GM19238 (cell line): ENCODE measurements around the gene PHF19.
A peak's percentile ranks its signal among the peaks of the same experiment; 100 is the strongest.

Source experiments
- DNase-seq: peaks from one replicate; pipeline ENCODE4 v3.0.0; 2011; ENCODE audit warnings: low spot score; ENCODE audit not compliant: insufficient read length

PHF19 gene

GRCh38 chr9:120874226-120875194, 2.5 kb downstream of the PHF19 start:
- no peak for DNase-seq

DNA sequence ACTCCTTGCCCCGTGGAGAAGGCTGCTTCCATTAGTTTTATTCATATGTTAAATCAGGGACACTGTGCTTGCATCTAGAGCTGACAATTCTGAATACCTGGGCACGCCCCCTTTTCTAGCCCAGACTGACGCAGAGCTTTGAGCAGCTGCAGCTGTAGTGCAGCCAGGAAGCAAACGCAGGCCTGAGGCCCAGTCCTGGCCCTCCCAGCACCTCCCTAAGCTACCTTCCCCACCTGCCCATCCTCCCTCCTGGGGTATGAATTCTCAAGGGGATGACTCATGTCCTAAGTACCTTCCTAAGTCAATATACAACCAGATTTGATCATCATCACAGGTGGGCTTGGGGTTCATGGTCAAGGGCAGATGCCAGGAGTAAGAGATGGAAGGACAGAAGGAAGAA, 3.5 kb downstream of the PHF19 start:
- no peak for DNase-seq

- no peak for DNase-seq
These were observed 4.0 kb downstream of the PHF19 start for GRCh38 chr9:120872791-120873502.

- no peak for DNase-seq
These were observed 6.8 kb downstream of the PHF19 start for GRCh38 chr9:120870206-120870605.

DNA sequence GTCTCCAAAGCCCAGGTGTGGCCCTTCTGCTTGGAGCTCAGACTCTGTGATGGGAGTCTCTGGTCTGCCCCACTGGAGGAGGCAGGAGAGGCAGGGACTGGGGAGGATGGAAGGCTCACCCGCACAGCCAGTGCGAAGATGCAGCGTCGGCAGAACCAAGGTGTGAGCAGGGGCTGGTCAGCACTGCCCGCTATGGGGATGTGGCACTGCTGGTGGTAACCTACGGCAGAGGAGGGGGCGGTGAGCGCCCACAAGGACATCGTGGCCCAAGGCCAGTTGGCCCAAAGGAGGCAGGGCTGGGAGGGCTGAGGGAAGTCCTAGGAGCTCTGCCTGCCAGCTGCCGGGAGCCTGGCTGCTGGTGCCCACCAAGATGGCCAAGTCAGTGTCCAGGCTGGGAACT, 7.3 kb downstream of the PHF19 start:
- DNase-seq: no peak

GRCh38 chr9:120869360-120869687, 7.7 kb downstream of the PHF19 start:
- DNase-seq: no peak

- peak; percentile 92 for DNase-seq
These were observed 8.2 kb downstream of the PHF19 start for GRCh38 chr9:120868676-120869359.

DNA sequence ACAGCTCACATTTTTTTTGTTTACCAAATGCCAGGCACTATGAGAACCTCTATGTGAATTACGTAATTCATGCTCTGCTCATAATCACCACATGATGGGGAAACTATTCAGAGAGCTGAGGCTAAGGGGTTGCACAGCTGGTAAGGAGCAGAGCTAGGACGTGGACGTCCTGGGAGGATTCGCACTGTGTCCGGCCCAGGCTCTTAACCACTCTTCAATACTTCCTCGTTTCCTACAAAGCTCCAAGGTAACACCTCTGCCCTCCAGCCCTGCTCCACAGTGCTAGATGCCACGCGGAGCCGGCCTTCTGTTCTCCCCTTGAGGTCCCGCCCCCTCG, 8.7 kb downstream of the PHF19 start:
- DNase-seq: no peak

- DNase-seq: no peak
These were observed 9.2 kb downstream of the PHF19 start for GRCh38 chr9:120867676-120868338.

- no peak for DNase-seq
These were observed 10.3 kb downstream of the PHF19 start for GRCh38 chr9:120866651-120867050.

- no peak for DNase-seq
These were observed 11.2 kb downstream of the PHF19 start for GRCh38 chr9:120865809-120866208.

- no peak for DNase-seq
These were observed 11.8 kb downstream of the PHF19 start for GRCh38 chr9:120865176-120865575.

GRCh38 chr9:120864719-120865118, 12.3 kb downstream of the PHF19 start:
- DNase-seq: no peak

DNA sequence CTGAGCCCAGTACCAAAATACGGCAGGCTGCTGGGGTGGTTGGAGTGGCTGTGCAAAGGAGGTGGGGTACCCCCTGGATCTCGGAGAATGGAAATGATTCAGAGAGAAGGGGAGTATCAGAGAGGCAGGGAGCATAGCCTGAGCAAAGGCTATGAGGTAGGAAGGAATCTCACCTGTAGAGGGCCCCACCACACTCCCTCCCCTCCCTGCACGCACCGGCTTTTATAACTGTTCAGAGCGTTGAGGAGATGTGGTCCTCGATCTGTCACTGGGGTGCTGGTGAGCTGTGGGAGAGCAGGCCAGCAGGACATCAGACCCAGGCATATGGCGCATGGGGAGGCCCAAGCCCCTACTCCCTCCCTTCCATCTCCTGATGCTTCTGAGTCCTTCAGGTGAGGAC, 13.2 kb downstream of the PHF19 start:
- DNase-seq: no peak

GRCh38 chr9:120862452-120862851, 14.5 kb downstream of the PHF19 start:
- no peak for DNase-seq

DNA sequence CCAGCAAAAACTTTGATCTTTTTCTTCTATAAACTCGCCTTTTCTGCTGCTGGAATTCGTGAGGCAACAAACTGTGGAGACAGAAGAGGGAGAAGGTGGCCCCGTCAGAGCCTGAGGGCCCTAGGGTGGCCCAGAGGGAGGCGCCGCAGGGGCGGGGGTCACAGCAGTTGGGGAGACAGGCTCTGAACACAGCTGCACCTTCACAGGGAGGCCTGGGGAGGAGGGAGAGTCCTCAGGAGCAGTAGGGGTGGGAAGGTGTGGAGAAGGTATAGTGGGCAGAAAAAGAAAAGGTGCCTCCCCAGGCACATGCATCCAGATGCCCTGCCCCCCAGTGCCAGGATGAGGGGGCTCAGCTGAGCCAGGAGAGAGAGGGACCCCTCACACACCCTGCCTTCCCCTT, 15.1 kb downstream of the PHF19 start:
- DNase-seq: no peak

GRCh38 chr9:120860083-120860482, 16.9 kb downstream of the PHF19 start:
- no peak for DNase-seq

GRCh38 chr9:120859361-120859760, 17.6 kb downstream of the PHF19 start:
- no peak for DNase-seq

DNA sequence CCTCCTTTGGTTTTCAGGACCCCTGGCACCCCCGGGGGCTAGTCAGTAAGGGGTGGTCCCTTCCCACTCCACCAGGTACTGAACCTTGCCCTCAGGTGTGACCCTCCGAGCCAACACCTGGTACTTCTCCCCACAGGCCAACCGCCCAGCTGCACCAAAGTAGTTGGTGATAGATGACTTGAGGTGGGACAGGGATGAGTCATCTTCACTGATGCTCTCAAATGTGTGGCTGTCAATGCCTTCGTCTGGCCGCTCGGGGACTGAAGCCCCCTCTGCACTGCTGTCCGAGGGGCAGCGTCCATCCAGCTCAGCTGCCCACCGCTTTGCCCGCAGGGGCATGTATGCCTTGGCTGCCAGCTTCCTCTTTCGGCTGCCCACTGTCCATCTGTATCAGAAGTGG, 19.1 kb downstream of the PHF19 start:
- no peak for DNase-seq

DNA sequence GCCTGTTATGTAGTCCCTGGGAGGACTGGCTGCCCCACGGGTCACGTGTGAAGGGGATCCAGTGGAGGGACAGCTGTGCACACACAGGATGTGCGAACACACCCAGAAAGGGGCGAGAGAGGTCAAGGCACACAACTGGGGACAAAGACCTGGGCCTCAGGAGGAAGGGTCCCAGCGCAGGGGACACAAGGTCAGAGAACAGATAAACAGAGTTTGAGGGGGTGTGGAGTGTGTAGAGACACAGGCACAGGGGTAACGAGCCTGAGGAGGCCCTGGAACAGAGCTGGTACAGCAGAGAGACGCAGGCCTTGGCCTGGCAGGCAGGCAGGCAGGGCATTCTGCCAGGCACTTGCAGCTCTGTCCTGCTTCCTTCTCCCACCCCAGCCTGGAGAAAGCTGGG, 19.5 kb downstream of the PHF19 start:
- no peak for DNase-seq

GRCh38 chr9:120856700-120857099, 20.3 kb downstream of the PHF19 start:
- no peak for DNase-seq
